NCI-H2196 treated with DMSO at 0.1 percent for 48 hours (cell line): ENCODE data around the gene PRKAR1B.

Experiments used
- DNase-seq: peaks from one replicate; lab custom pipeline; 2025; ENCODE audit not compliant: unreplicated experiment; lab: John Stamatoyannopoulos, UW

PRKAR1B gene

DNA sequence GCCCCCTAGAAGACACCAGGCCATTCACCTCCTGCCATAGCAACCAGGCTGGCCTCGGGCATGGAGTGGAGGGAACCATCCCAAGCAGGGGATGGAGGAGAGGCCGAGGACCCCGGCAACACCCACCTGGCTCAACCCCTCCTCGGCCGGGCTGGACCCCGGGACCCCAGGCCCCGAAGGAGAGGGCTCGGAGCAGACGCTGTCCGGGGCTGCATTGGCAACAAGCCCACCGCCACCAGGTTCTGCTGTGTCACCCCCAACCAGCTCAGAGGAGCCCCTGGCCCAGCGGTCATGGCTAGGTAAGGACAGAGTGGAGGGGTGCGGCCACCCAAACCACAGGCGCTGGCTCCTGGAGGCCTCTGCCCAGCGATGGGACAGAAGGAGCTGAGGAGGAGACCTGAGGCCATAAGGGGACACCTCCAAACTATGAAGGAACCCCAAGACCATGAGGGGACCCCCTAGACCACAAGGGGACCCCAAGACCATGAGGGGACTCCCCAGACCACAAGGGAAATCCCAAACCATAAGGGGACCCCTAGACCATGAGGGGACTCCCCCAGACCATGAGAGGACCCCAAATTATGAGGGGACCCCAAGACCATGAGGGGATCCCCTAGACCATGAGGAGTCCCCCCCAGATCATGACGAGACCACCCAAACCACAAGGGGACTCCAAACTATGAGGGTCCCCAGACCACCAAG, 132.7 kb downstream of the PRKAR1B start:
- DNase-seq = no peak

- no peak for DNase-seq
Measured at GRCh38 chr7:593324-594115, 133.6 kb downstream of the PRKAR1B start.

GRCh38 chr7:591856-592628, 135.0 kb downstream of the PRKAR1B start:
- DNase-seq = no peak

DNA sequence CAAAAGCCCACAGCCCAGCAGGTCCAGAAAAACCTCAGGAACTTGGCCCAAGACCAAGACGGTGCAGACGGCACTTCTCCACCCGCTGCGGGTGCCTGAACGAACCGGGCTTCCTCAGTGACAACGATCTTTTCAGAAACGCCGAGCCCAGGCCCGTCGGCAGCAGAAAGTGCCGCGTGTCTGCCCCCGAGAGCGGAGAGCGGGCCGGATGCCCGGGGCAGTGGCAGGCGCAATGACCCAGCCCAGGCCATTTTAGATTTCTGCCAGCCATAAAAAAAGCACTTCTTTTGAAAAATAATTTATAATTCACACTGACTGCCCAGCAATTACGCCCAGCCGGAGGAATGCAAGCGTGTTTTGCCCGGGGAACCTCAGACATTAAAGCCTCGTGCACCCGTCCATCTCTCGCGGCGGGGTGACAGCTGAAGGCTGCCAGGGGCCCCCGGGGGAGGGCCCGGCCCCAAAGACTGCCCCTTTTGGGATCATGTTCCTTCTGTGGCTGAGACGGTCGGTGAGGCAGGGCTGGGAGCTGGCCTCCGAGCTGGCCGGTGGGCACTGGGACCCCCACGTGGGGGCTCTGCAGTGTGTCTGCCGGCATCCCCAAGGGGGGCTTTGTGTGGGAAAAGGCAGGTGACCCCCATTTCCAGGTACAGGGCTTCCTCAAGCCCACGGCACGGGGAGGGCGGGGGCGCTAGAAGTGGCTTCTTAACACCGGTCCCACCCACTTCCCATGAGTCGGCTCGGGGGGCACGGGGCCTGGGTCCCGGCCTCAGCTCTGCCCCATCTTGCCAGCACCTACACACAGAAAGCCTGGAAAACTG, 136.1 kb downstream of the PRKAR1B start:
- DNase-seq = no peak

GRCh38 chr7:589781-590575, 137.1 kb downstream of the PRKAR1B start:
- DNase-seq = no peak

GRCh38 chr7:587767-588166, 139.3 kb downstream of the PRKAR1B start:
- DNase-seq = no peak

- no peak for DNase-seq
Measured at GRCh38 chr7:586494-586893, 140.6 kb downstream of the PRKAR1B start.

DNA sequence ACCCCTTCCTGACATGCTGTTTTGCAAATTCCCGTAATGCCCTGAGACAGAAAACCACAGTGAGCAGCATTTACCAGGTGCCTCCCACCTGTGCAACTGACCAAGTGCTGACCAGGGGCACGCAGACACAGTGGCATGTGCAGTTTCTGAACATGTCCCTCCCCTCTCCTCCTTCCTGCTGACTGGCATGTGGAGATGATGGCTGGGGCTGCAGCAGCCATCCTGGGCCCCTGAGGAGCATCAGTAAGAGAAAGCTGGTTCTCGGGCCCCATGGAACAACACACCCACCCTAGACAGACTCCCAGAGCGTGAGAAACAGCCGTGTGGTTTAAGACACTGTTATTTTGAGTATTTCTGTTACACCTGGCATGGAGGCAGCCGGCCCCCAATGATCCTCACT, 141.2 kb downstream of the PRKAR1B start:
- DNase-seq = no peak

GRCh38 chr7:585229-585711, 141.8 kb downstream of the PRKAR1B start:
- no peak for DNase-seq

DNA sequence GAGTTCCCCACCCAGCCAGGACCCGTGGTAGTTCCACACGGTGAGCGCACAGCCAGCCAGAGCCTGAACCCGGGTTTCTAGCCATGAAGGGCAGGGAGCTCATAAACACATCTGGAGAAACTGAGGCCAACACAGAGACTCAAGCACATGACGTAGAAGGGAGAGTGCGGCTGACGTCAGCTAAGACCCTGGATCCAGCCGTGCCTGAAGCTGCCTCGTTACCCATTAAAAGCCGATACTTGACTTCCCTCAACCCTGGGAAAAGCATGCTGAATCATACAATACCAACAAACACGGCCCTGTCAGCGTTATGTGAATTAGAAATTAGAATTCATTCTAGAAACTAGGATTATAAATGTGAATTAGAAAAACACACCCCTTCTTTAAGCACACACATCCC, 142.3 kb downstream of the PRKAR1B start:
- no peak for DNase-seq

- DNase-seq = no peak
Measured at GRCh38 chr7:584122-584465, 143.0 kb downstream of the PRKAR1B start.

- DNase-seq = no peak
Measured at GRCh38 chr7:583410-584121, 143.5 kb downstream of the PRKAR1B start.

GRCh38 chr7:582931-583330, 144.2 kb downstream of the PRKAR1B start:
- no peak for DNase-seq

GRCh38 chr7:582081-582835, 144.8 kb downstream of the PRKAR1B start:
- no peak for DNase-seq

GRCh38 chr7:578386-578785, 148.7 kb downstream of the PRKAR1B start:
- no peak for DNase-seq

GRCh38 chr7:577741-578370, 149.2 kb downstream of the PRKAR1B start:
- no peak for DNase-seq

GRCh38 chr7:577278-577665, 149.8 kb downstream of the PRKAR1B start:
- no peak for DNase-seq

DNA sequence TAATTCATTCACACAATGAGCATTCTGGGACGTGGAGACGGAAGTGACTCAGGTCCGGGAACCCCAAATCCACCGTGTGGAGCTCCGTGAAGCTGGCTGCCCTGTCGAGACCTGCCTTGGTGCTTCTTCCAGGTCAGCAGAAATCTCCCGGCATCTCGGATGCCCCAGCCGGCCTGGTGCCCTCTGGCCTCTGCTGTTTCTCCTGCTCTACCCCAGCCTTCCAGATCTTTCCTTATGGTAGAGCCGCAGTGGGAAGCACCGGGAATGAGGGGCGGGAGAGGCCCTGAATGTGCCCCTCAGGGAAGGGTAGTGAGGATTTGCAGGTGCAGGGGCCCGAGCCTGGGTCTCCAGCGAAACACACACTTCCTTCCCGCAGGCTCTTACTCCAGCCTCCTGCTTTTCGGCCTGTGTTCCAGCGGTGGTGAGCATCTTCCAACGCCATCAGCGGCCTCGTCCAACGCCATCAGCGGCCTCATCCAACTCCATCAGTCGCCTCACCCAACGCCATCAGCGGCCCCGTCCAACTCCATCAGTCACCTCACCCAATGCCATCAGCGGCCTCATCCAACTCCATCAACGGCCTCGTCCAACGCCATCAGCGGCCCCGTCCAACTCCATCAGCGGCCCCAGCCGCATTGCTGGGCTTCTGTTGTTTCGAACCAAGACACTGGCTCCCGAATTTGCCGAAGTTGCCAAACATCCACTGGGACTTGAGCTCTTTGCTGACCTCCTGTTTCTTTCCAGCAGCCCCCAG, 150.4 kb downstream of the PRKAR1B start:
- no peak for DNase-seq
